GM19397 (cell line): ENCODE measurements around the gene CYFIP2.

Experiments used
- ATAC-seq: cut with Tn5 transposase; IDR thresholded peaks from one replicate; pipeline ENCODE4 v1.9.1; 2021; ENCODE audit warnings: mild to moderate bottlenecking, moderate library complexity; ENCODE audit not compliant: unreplicated experiment

The CYFIP2 gene

GRCh38 chr5:157352756-157353340 lies 86.9 kb downstream of the CYFIP2 start:
- ATAC-seq: no peak

- ATAC-seq: no peak
These were observed 88.9 kb downstream of the CYFIP2 start for GRCh38 chr5:157354800-157355199.

GRCh38 chr5:157356576-157356975 lies 90.7 kb downstream of the CYFIP2 start:
- ATAC-seq: no peak

- ATAC-seq: no peak
These were observed 91.9 kb downstream of the CYFIP2 start for GRCh38 chr5:157357823-157358222.

GRCh38 chr5:157358871-157359270 lies 92.9 kb downstream of the CYFIP2 start:
- ATAC-seq: no peak

GRCh38 chr5:157359356-157360055 lies 93.6 kb downstream of the CYFIP2 start:
- no peak for ATAC-seq

GRCh38 chr5:157362012-157362411 lies 96.1 kb downstream of the CYFIP2 start:
- no peak for ATAC-seq

- no peak for ATAC-seq
These were observed 96.6 kb downstream of the CYFIP2 start for GRCh38 chr5:157362502-157362901.

GRCh38 chr5:157362982-157363381 lies 97.1 kb downstream of the CYFIP2 start:
- ATAC-seq: no peak

GRCh38 chr5:157365732-157366131 lies 99.8 kb downstream of the CYFIP2 start:
- no peak for ATAC-seq

- no peak for ATAC-seq
These were observed 101.1 kb downstream of the CYFIP2 start for GRCh38 chr5:157366741-157367674.

GRCh38 chr5:157369507-157369906 lies 103.6 kb downstream of the CYFIP2 start:
- no peak for ATAC-seq

GRCh38 chr5:157370967-157371366 lies 105.0 kb downstream of the CYFIP2 start:
- no peak for ATAC-seq

GRCh38 chr5:157371655-157372471 lies 105.9 kb downstream of the CYFIP2 start:
- ATAC-seq: no peak

- no peak for ATAC-seq
These were observed 106.5 kb downstream of the CYFIP2 start for GRCh38 chr5:157372472-157372822.

- ATAC-seq: no peak
These were observed 112.6 kb downstream of the CYFIP2 start for GRCh38 chr5:157378509-157378908.

GRCh38 chr5:157379983-157380382 lies 114.1 kb downstream of the CYFIP2 start:
- ATAC-seq: no peak

- no peak for ATAC-seq
These were observed 115.8 kb downstream of the CYFIP2 start for GRCh38 chr5:157381746-157382145.

GRCh38 chr5:157382996-157383800 lies 117.3 kb downstream of the CYFIP2 start:
- no peak for ATAC-seq
